Superior temporal gyrus (tissue), 1 donor: ENCODE data around the gene UQCR10.
A peak's percentile ranks its signal among the peaks of the same experiment; 100 is the strongest.

Experiments
- DNase-seq: peaks from one replicate; pipeline ENCODE4 v3.0.0-alpha.2; 2016; ENCODE audit errors: extremely low spot score

Gene UQCR10

DNA sequence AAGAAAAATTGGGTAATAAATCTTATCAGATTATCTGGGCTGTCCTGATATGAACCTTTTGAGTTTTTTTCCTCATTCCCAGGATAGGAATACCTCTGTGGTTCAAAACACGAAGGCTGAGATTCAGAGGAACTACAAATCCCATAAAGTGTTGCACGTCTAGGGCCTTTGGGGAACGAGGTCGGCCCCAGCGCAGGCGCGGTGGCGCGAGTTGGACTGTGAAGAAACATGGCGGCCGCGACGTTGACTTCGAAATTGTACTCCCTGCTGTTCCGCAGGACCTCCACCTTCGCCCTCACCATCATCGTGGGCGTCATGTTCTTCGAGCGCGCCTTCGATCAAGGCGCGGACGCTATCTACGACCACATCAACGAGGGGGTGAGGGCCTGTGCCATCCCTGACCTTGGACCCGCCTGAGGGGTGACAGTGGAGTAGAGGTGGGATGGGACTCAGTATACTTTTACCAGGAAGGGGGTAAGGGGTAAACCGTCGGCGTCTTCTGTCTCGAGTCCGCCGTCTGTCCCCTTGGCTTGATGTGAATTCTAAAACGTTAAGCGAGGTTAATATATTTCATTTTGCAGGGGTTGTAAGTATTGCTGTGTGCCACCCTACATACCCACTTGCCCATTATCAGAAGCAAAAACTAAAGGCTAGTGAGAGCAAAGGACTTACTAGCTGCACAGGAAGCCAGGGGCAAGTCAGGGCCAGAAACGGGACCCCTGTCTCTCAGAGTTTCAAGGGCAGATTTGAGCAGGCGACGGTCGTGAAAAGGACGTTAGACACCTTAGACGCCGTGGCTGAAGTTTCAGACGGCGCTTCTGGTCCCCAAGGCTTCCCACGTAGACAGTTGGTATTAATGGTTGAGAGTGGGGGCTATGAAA lies at the start of gene UQCR10:
UQCR10 (plus strand) TSS at position 199 of the 881 bp plus-strand sequence; CDS start at position 229, 30 bp downstream.
- DNase-seq = peak; percentile 98

DNA sequence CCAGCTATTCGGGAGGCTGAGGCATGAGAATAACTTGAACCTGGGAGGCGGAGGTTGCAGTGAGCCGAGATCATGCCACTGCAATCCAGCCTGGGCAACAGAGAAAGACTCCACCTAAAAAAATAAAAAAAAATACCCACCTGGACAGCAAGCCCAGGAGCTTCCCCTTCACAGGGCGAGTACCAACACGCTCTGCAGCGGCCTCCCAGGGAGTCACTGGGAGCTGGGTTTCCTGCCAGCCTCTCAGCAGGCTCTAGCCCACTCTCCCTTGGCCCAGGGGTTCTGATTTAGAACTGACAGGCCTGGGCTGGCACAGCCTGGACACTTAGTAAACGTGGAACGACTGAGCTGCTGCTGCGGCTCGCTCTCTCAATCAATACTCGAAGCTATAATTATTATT lies 49.4 kb upstream of the UQCR10 start:
- DNase-seq = no peak

DNA sequence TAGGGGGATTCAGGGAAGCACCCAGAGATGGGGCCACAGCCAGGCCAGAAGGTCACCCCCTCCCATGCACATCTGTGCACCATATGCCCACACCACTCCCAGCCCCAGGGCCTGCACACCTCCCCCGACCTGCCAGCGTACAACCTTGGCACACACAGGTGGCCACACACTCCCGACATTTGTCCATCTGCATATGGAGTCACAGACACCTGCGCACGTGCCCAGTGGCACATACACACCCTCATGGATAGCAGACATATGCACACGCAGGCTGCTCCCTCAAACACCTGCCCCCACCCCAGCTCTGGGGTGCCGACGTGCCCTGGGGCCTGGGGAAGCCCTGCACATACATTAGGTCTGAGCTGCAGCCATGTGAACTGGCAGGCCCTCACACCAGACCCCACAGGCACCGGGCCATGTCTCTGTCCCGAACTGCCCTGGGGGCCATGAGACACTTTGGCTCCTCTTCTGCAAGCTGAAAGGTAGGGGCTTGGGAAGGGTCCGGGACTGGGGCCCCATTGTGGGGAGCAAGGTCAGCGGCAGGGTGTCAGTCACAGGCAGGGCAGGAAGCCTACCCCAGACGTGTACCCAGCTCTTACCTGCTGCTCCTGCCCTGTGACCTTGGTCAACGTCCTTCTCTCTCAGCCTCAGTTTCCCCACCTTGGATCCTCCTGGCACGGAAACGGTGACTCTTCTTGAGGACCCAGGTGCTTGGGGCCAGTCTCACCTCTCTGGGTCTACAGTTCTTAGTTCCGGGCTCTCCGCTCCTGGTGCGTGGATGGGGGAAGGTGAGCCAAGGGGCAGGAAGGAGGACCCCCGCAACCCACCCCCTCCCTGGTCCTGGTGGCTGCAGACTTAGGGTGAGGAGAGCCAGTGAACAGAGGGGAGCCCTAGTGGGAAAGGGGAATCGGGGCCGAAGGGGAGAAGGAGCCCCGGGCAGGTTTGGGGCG lies 47.9 kb upstream of the UQCR10 start:
- DNase-seq = no peak

DNA sequence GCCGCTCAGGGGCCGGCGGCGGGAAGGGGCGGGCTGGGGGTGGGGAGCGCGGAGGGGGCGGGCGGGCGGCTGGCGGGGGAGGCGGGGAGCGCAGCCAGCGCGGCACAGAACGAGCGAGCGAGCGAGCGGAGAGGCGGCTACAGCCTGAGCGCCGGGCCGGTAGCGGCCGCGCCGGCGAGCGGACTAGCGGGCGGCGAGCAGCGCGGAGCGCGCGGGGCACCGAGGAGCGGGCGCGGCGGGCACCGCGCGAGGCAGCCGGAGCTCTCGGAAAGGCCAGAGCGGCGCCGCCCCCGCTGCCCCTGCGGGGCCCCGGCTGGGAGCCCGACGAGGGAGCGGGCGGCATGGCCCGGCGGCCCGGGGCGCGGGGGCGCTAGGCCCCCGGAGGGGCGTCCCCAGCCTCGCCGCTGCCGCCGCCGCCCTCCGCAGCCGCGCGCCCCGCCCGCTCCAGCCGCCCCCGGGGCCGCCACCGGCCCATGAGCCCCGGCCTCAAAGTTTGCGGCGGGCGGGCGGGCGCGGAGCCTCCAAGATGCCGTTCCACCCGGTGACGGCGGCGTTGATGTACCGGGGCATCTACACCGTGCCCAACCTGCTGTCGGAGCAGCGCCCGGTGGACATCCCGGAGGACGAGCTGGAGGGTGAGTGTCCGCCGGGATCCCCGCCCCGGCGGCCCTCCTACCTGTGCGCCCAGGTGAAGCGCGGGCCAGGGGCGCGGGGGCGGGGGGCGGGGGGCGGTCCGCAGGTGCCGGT lies 47.1 kb upstream of the UQCR10 start, which contains the start of gene CABP7:
CABP7 (plus strand) TSS at position 105 of the 747 bp plus-strand sequence; CDS start at position 527, 422 bp downstream.
- no peak for DNase-seq

DNA sequence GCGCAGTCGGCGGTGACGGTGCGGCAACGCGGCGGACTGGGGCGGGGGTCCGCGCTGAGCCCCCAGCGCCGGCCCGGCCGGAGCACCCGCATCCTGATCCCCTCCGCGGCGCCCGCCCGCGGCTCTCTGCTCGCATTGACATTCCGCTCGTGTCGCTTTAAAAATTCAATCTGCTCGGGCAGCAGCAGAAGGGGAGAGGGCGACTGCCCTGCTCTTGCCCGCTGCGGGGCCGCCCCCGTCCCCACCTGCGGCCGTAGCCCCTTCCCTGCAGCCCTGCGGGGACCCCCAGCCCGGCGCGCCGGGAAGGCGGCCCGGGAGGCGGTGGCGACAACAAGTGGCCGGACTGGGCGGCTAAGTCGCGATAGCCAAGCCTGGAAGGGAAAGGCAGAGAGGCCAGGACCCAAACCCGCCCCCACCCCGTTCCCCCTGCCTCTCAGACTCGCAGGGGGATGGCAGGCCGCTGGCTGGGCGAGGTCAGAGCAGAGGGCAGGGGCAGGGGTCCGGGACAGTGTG lies 46.3 kb upstream of the UQCR10 start:
- DNase-seq = no peak

DNA sequence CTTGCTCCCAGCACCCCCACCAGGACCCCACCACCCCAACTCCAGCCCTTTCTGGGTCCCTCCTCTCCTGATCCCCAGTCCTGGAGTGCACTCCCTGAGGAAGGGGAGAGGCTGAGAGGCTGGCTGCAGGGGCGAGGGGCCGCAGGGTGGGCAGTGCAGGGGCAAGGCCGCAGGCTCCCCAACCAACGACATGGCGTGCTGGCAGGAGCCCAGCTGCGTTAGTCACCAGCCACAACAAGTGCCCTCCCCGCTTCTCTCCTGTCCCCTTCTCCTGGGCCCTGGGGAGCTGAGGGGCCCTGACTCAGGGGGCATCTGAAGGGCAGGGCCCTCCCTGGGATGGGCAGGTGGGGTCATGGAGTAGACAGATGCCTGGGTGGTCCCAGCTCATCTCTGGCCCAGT lies 45.0 kb upstream of the UQCR10 start:
- DNase-seq = no peak

DNA sequence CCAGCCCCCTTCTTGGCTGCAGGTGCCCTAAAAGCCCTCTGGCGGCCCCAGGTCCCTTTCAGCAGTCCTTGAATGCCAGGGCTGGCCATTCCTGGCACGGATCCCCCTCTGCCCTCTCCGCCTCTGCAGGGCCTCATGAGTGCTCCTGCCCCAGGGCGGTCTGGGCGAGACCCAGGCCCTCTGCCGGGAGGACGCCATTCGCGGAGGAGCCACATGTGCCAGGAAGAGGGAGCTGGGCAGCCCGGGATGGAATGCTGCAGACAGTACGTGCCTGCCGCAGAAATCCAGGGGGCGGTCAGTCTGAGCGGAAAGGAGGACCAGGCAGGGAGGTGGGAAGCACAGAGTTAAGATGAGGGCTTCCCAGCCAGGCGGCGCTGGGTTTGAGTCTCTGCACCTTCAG lies 44.6 kb upstream of the UQCR10 start:
- DNase-seq = no peak

DNA sequence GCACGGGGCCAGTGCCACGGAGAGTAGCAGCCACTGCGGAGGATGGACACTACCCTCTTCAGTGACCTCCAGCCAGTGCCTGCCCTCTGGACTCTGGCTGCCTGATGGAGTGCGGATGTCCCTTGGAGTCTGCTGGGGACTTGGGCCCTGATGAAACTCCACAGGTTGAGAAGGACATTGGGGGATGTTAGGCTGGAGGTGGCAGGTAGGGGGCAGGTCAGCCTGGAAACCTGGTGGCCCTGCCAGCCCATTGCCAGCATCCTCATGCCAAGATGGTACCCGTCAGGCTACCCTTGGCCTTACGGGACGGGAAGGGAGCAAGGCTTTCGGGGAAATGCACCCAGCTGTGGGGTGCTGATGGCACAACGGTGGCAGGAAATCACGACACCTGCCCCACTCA lies 43.4 kb upstream of the UQCR10 start:
- DNase-seq = no peak

DNA sequence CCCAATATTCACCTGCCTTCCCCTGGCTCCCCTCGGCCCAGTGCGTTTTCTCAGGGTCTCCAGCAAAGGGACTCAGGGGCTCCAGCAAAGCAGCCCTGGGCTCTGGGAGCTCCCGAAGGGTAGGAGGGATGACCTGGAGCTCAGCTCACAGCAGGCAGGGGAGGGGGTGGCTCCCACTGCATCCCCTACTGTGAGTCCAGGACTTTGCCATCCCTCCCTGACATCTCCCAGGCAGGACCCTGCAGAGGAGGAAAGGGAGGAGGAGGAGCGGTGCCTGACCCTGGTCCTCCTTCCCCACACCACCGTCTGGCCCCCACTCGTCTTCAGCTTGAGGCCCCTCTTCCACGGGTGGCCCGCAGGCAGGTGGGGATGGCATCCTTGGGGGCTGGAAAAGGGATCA lies 42.3 kb upstream of the UQCR10 start:
- DNase-seq = no peak

DNA sequence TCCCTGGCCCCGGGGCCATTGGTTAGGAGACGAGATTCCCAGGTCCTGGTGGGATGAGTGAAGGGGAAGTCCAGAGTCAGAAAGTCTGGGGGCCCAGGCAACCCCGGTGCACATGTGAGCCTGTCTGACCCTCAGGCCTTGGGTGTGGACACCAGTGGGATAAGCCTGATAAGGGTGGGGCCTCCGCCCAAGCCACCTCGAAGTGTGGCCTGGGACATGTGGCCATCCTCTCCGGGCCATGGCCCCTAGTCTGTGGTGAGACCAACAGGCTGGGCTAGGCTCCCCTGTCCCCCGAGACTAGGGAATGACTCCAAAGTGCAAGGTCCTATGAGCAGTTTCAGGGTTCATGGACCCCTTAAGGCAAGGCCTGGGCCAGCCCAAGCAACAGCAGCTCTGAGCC lies 41.1 kb upstream of the UQCR10 start:
- no peak for DNase-seq

DNA sequence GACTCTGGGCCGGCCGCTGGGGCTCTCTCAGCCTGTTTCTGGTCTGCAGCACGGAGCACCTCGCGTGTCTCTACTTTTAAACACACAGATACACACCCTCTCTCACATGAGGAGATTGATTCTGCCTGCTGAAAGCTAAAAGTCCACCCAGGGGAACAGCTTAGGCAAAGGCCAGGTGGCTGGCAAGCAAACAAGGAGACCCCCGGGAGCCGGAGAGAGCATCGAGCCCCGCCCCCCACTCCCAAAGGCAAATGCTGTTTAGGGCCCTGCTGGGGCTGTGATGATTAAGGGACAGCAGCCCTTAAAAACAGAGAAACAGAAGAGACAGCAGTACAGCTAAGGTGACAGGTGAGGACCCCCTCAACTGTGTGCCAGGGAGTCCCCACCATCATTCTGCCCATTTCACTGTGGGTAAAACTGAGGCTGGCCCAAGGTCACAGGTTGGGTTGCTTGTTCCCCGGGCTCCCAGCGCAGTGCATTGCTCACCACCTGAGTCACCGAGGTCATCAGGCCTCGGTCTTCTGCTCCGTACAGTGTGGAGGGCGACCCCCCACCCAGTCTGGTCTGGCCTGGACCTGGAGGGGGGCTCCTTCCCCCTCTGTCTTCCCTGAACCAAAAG lies 40.5 kb upstream of the UQCR10 start:
- DNase-seq = no peak

DNA sequence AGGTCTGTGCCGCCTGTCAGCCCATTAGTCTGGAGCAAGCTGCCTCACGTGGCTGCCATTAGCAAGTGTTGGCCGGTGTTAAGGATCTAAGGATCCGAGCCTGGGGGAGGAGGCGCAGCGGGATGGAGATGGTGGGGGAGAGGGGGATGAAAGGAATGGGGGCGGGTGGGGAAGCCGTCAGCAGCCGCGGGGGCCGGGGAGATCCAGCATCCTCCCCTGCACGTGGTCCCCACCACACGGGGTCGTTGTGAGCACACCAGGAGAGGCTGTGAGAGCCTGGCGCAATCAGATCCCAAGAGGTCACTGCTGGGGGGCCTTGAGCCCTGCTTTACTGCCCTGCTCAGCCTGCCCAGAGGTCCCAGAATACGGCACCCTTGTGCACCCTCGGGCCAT lies 40.0 kb upstream of the UQCR10 start:
- no peak for DNase-seq

DNA sequence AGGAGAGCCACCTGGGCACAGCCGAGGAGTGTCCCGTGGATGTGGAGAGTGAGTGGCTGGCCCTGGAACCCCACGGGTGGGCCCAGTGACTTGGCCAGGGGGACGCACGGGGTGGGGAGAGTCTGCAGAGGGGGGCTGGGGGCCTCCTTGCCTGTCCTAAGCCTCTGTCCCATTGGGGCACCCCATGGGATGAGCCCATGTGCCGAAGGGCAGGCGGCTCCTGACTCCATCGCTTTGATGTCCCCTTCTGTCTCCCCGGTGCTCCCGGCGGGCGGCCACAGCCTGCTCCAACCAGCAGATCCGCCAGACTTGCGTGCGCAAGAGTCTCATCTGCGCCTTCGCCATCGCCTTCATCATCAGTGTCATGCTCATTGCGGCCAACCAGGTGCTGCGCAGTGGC lies 38.0 kb upstream of the UQCR10 start:
- no peak for DNase-seq

DNA sequence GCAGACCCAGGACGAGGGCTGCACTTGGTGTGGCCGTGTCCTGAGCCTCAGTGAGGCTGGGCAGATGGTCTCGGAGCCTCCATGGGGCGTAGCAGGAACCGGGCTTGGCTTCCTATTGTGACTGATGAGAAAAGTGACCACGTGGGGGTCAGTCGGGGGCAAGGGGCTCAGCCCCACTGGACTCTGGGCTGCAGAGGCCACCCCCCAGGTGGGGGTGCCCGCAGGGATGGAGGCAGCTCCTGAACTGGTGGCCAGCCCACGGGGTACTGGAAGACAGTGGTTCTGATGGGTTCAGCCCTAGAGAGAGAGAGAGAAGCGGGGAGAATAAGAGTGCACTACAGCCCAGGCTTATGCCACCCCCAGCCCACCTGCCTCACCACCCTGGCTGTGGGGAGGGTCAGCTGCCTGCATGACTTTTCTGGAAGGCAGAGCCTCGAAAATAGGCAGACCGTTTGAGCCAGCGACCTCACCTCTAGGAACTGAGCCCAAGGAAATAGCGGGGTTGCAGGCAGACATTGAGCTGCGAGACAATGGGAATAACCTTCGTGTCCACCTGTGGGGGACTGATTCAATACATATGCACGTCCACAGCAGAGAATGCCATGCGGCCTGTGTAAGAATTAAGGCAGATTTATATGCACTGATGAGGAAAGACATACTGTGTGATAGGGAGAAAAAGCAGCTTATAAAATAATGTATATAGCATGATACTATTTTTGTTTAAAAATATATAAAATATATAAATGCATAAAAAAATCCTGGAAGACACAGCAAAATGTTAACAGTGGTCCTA lies 35.9 kb upstream of the UQCR10 start:
- no peak for DNase-seq

DNA sequence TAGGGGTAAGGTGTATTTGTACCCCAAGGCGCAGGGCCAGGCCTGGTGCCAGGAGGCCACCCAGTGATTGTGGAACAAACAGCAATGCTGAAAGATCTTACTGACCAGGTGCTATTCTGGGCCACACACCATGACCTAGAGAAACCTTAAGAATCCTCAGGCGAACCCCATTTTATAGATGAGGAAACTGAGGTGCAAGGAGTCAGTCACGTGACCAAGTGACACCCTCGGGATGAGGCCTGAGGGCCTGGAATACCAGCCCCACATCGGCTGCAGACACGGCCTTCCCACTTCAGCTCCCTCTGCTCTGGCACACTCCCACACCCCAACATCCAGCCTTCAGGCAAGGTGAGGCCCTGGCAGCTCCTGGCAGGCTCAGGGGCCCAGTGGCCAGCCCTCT lies 34.3 kb upstream of the UQCR10 start:
- no peak for DNase-seq

DNA sequence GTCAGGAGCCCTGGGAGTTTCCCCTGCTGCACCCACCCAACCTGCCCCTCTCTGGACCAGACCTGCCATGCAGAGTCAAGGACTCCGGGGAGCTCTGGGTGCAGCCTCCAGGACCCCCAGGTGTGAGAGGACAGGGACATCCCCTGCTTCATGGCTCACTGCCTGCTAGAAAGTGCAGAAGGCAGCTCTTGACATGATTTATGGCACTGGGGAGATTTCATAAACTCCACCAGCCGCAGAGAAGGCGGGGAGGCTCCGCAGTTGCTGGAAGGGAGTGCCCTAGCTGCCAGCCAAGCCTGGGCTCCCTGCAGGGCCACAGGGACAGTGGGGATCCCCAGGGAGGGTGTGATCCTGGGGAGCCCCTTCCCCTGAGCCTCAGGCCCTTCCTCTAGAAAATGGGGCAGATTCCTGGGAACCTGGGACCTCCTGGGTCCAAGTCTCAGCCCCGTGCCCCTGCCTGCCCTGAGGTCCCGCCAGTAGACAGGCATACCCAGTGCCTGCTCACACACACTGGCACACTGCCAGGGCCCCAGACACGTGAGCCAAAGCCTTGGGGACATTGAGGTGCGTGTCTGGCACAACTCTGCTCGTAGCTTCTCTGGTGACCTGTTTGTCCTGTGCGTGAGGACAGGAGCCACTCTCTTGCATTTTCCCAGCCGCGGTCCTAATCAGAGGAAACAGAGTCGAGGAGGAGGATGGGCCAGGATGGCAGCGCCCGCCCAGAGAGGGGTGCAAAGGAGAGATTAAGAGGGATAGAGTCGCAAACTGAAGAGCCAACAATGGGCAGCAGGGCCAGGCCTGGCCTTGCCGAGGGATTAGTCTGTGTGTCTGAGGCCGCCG lies 33.6 kb upstream of the UQCR10 start:
- DNase-seq = no peak

DNA sequence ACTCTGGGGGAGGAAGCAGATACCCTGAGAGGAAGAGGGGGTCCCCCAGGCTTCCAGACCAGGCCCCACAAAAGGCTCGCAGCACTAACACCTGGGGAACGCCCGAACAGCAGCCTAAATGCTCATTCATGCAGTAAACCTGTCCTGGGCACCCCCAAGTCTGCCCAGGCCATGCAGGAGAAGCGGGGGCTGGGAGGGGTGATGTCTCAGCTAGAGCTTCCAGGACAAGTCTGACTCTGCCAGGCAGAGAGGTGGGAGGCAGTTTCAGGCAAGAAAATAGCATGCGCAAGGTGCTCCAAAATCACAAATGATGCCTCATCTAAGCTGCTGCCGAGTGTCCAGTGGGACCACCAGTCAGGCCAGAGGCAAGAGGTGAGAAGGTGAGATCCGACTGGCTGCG lies 32.8 kb upstream of the UQCR10 start:
- DNase-seq = no peak

DNA sequence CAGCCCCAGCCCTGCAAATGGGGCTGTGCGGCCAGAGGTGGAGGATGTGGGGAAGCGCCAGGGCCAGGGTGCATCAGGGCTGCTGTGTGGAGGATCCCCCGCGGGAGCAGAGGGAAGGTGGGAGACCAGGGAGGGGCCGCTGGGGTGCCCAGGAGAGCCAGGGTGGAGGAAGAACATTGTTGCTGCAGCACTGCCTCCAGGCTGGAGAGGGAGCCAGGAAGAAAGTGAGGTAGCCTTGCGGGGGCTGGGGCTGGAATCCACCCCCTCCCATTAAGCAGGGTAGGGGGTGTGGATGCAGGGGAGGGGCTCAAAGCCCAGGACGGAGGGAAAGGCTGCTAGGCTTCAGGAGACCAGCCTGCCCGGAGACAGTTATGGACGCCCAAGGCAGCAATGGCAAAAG lies 32.3 kb upstream of the UQCR10 start:
- no peak for DNase-seq

DNA sequence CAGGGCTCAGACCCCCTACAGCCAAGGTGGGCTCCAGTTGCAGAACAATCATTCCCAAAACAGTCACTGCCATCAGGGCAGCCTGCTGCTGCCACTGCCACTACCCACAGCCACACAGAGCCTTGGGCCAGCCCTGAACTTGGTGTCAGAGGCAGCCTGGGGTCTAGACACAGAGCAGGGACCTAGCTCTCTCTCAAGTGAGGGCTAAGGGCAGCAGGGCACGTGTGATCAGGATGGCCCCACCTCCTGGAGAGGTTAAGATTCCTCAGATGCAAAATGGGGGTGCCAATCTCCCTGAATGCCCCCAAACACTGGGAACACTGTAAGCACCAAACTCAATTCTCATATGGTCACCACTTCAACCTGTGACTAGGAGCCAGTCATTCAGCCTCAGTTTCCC lies 31.8 kb upstream of the UQCR10 start:
- no peak for DNase-seq
